WTC11 (cell line): ENCODE data around the gene RAC3. TPM values are rescaled to one million over a fixed set of nuclear protein-coding genes. Genes with fewer than 3 reads are reported as not detected.
A peak's percentile ranks its signal among the peaks of the same experiment; 100 is the strongest.

ENCODE experiments used
- ATAC-seq: fragments of 200-7000 bp; cut with Tn5 transposase; 2 replicates; pipeline ENCODE4 v1.10.0; 2021; ENCODE audit warnings: mild to moderate bottlenecking, moderate library complexity
- CTCF ChIA-PET: fragments of 300-600 bp; sonication (Branson Sonifier 250); formaldehyde crosslinking; loops from one replicate; lab custom pipeline; 2021; ENCODE audit warnings: antibody characterized with exemption; lab: Charles Lee
- POLR2A ChIA-PET: fragments of 350-600 bp; sonication (Branson Sonifier 250); formaldehyde crosslinking; loops from one replicate; lab custom pipeline; 2021; ENCODE audit warnings: antibody characterized with exemption; lab: Charles Lee
- DNase-seq: peaks from one replicate; pipeline ENCODE4 v3.0.0; 2021; ENCODE audit warnings: low spot score
- H3K27ac Mint-ChIP-seq: 2 replicates; pipeline ENCODE4 v1.8.0; 2021; ENCODE audit warnings: mixed read lengths
- H3K27me3 Mint-ChIP-seq: 2 replicates; pipeline ENCODE4 v1.8.0; 2021; ENCODE audit warnings: low read depth, mild to moderate bottlenecking, moderate library complexity, mixed read lengths
- H3K36me3 Mint-ChIP-seq: 2 replicates; pipeline ENCODE4 v1.8.0; 2021; ENCODE audit warnings: mixed read lengths
- H3K4me1 Mint-ChIP-seq: 2 replicates; pipeline ENCODE4 v1.8.0; 2022; ENCODE audit warnings: mixed read lengths
- H3K4me3 Mint-ChIP-seq: 2 replicates; pipeline ENCODE4 v1.8.0; 2021; ENCODE audit warnings: mild to moderate bottlenecking, moderate library complexity, mixed read lengths
- H3K9me3 Mint-ChIP-seq: 2 replicates; pipeline ENCODE4 v1.8.0; 2021; ENCODE audit warnings: mixed read lengths
- CTCF ChIP-seq: fragments of 200-600 bp; IDR thresholded peaks from 2 replicates; pipeline ENCODE4 v1.8.0; 2022; ENCODE audit warnings: antibody characterized with exemption
- E2F5 ChIP-seq: sonication (generic); formaldehyde crosslinking; IDR thresholded peaks from 2 replicates; pipeline ENCODE4 v1.8.1; 2022; ENCODE audit warnings: mild to moderate bottlenecking, moderate library complexity, missing genetic modification reagents
- IRF1 ChIP-seq: sonication (generic); formaldehyde crosslinking; IDR thresholded peaks from 2 replicates; pipeline ENCODE4 v1.8.0; 2023; ENCODE audit warnings: missing genetic modification reagents
- MYBL2 ChIP-seq: sonication (generic); formaldehyde crosslinking; IDR thresholded peaks from 2 replicates; pipeline ENCODE4 v1.8.1; 2023; ENCODE audit warnings: mild to moderate bottlenecking, moderate library complexity, missing genetic modification reagents
- NFYB ChIP-seq: sonication (generic); formaldehyde crosslinking; conservative IDR thresholded peaks from 2 replicates; pipeline ENCODE4 v1.8.0; 2022; ENCODE audit warnings: low read depth, missing genetic modification reagents
- RORB ChIP-seq: fragments of 250-450 bp; sonication (Bioruptor Pico); IDR thresholded peaks from 2 replicates; pipeline ENCODE4 v1.9.0; 2021; ENCODE audit warnings: mild to moderate bottlenecking
- SP1 ChIP-seq: sonication (generic); formaldehyde crosslinking; conservative IDR thresholded peaks from 2 replicates; pipeline ENCODE4 v1.8.1; 2022; ENCODE audit warnings: missing genetic modification reagents
- STAT6 ChIP-seq: sonication (generic); formaldehyde crosslinking; conservative IDR thresholded peaks from 2 replicates; pipeline ENCODE4 v1.8.1; 2023; ENCODE audit warnings: mild to moderate bottlenecking, low read depth, missing genetic modification reagents, moderate library complexity
- TP53 ChIP-seq: sonication (generic); formaldehyde crosslinking; IDR thresholded peaks from 2 replicates; pipeline ENCODE4 v1.8.1; 2023; ENCODE audit warnings: mild to moderate bottlenecking, missing genetic modification reagents
- ZNF219 ChIP-seq: sonication (generic); formaldehyde crosslinking; IDR thresholded peaks from 2 replicates; pipeline ENCODE4 v1.8.0; 2023; ENCODE audit warnings: missing genetic modification reagents, mild to moderate bottlenecking, borderline replicate concordance
- ZNF425 ChIP-seq: fragments of 250-450 bp; sonication (Bioruptor Pico); conservative IDR thresholded peaks from 2 replicates; pipeline ENCODE4 v1.9.0; 2021; ENCODE audit warnings: mild to moderate bottlenecking
- total RNA-seq: library from RNA; stranded (reverse); gene quantifications from 3 replicates; pipeline ENCODE4 v1.2.3, GENCODE V29; 2021

The RAC3 gene
- total RNA-seq, 1 experiment from 2014 or later: 163 TPM

GRCh38 chr17:81994593-81995462 lies 36.6 kb upstream of the RAC3 start:
- ChIA-PET POLR2A (no interaction called here), CTCF (interaction anchor here (1.1 to 4.2 kb wide), 8 partner anchors 10 to 39 kb away, joined by 3 to 19 read pairs (median 6); partner anchors contain the start of genes NOTUM and RAC3)
- no peak overlapping the region for H3K27ac Mint-ChIP-seq
- no peaks in the 10 kb centered on the region for H3K36me3 Mint-ChIP-seq
- H3K4me1 Mint-ChIP-seq: peaks cover 21% of the 10 kb centered on the region
- DNase-seq (peak; percentile 10), ATAC-seq (no peak)
- H3K27me3 Mint-ChIP-seq: no peaks in the 10 kb centered on the region
- TF ChIP-seq ZNF219 (no peak), RORB (CRISPR knock-in tag) (no peak), SP1 (CRISPR knock-in tag) (no peak), TP53 (CRISPR knock-in tag) (no peak), MYBL2 (no peak), E2F5 (CRISPR knock-in tag) (no peak), STAT6 (no peak), NFYB (CRISPR knock-in tag) (no peak)
- H3K4me3 Mint-ChIP-seq: no peak overlapping the region
- H3K9me3 Mint-ChIP-seq: no peaks in the 10 kb centered on the region

GRCh38 chr17:81995463-81996231 lies 35.8 kb upstream of the RAC3 start:
- Mint-ChIP-seq H3K27ac (peak overlapping the region; percentile 65), H3K9me3 (no peaks in the 10 kb centered on the region), H3K27me3 (no peaks in the 10 kb centered on the region), H3K36me3 (no peaks in the 10 kb centered on the region), H3K4me3 (no peak overlapping the region), H3K4me1 (peaks cover 18% of the 10 kb centered on the region)
- DNase-seq (peak; percentile 58), ATAC-seq (peak; percentile 49)
- ChIA-PET CTCF (interaction anchor here (0.6 to 2.7 kb wide), 25 partner anchors 9 to 156 kb away, joined by 3 to 19 read pairs (median 5); partner anchors contain the start of genes CENPX, LRRC45, MAFG and NOTUM), POLR2A (no interaction called here)
- TF ChIP-seq IRF1 (CRISPR knock-in tag) (no peak), TP53 (CRISPR knock-in tag) (0 out of 2 replicates have a peak, but pooled peaks have one; percentile 27), ZNF425 (CRISPR knock-in tag) (no peak), CTCF (0 out of 2 replicates have a peak, but pooled peaks have one; percentile 17)
